ENCODE results near the gene RAB11A. TPM values are rescaled to one million over a fixed set of nuclear protein-coding genes. Genes with fewer than 3 reads are reported as not detected.

Gene RAB11A
- total and polyA plus RNA-seq, 2 donors (not counting 1 experiment from before 2014, with no cell fraction given): 83.2 to 126 TPM

DNA sequence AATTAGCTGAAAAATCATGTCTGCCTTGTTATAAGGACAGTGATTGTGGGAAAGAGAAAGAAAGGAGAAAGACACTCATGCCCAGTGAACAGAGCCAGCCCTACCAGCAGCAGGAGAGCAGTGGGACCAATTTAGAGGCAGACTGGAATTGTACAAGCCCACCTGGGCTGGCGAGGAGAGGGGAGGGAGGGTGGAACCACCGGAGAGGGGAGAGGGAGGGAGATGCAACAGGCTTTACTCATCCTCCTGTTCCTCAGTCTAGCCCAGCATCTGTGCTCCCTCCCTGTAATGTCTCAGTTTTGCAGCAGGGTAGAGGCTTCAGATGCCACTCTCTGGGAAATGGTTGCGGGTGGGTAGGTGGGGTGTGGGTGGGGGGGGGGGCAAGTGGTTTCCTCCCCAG, 54.7 kb downstream of the RAB11A start:
- Histone ChIP-seq H2AFZ (ENCODE audit: insufficient read depth, low read depth, low read length, poor library complexity, severe bottlenecking) (no peak overlapping the region), H3K9me3 (ENCODE audit: control extremely low read depth in 1 of 3, control insufficient read depth in 2 of 3, insufficient read depth in 1 of 3, low read length in 2 of 3) (no peaks in the 10 kb centered on the region), H3K4me3 (ENCODE audit: control extremely low read depth in 1 of 5, extremely low read depth in 1 of 5, insufficient read depth in 1 of 5, low read depth in 2 of 5, low read length in 4 of 5) (no peak overlapping the region), H3K9ac (ENCODE audit: low read length) (no peak overlapping the region), H3K4me1 (ENCODE audit: control insufficient read depth in 2 of 2, insufficient read depth in 2 of 2, low read length in 2 of 2) (peaks cover 32% of the 10 kb centered on the region in 2 donors), H4K20me1 (ENCODE audit: control insufficient read depth, insufficient read depth, low read length, poor library complexity, severe bottlenecking) (no peaks in the 10 kb centered on the region), H3K27me3 (replicated peaks in 1 of 4; ENCODE audit: control extremely low read depth in 1 of 4, control insufficient read depth in 3 of 4, insufficient read depth in 4 of 4, low read length in 3 of 4) (no peaks in the 10 kb centered on the region), H3K4me2 (replicated peaks; ENCODE audit: low read depth, low read length, poor library complexity, severe bottlenecking) (no peak overlapping the region), H3K36me3 (replicated peaks in 1 of 2; ENCODE audit: control extremely low read depth in 1 of 2, control insufficient read depth in 1 of 2, extremely low read depth in 1 of 2, insufficient read depth in 2 of 2, low read length in 1 of 2) (no peaks in the 10 kb centered on the region), H3K79me2 (ENCODE audit: control insufficient read depth, insufficient read depth, low read length) (no peaks in the 10 kb centered on the region), H3K27ac (ENCODE audit: low read length in 2 of 2) (no peak overlapping the region)
- 100% methylated on average over 2 of the region's 3 CpGs for WGBS (ENCODE audit: insufficient coverage)
- no peaks in the 10 kb centered on the region for H3K9me3 Mint-ChIP-seq (ENCODE audit: insufficient read depth)
- no peak for ATAC-seq (ENCODE audit: low read depth)
- H3K4me1 Mint-ChIP-seq: peaks cover 36% of the 10 kb centered on the region
- POLR2A ChIA-PET: no interaction called here
- H3K4me3 Mint-ChIP-seq: no peak overlapping the region
- H3K27ac Mint-ChIP-seq: no peak overlapping the region
- no peak for DNase-seq
- intact Hi-C loops (cut with micrococcal nuclease): loop anchor here (5.0 kb wide), 1 partner anchor 58 kb away; no protein-coding TSS in a partner anchor
- no peaks in the 10 kb centered on the region for H3K27me3 Mint-ChIP-seq
- CTCF ChIA-PET: no interaction called here
- TF ChIP-seq CTCF (IDR thresholded peaks at IDR 0.05) (no peak), EZH2 (IDR thresholded peaks at IDR 0.05; ENCODE audit: borderline replicate concordance, insufficient read depth, low read depth, low read length, poor library complexity, severe bottlenecking) (no peak)

DNA sequence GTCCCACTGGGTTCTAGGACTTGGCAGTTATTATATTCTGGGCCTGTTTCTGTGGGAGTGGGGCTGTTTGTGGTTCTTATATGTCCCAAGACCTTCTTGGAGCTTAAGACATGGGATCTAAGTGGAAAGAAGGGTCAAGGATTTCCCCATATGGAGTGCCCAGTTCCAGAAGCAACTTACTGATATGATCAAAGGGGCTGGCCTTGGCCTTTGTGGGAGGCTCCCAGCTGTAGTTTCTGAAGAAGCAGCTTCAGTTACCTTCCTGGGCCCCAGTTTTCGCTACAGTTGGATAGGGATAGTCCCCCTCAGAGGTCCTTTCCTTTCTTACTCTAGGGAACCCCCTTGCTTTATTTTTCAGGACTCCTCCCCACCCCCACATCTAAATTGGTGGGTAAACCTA, 56.0 kb downstream of the RAB11A start:
- Histone ChIP-seq H3K79me2 (ENCODE audit: control insufficient read depth, insufficient read depth, low read length) (no peaks in the 10 kb centered on the region), H3K9me3 (ENCODE audit: control extremely low read depth in 1 of 3, control insufficient read depth in 2 of 3, insufficient read depth in 1 of 3, low read length in 2 of 3) (no peaks in the 10 kb centered on the region), H3K9ac (ENCODE audit: low read length) (no peak overlapping the region), H3K27ac (ENCODE audit: low read length in 2 of 2) (no peak overlapping the region), H3K4me2 (replicated peaks; ENCODE audit: low read depth, low read length, poor library complexity, severe bottlenecking) (no peak overlapping the region), H3K4me3 (ENCODE audit: control extremely low read depth in 1 of 5, extremely low read depth in 1 of 5, insufficient read depth in 1 of 5, low read depth in 2 of 5, low read length in 4 of 5) (no peak overlapping the region), H2AFZ (ENCODE audit: insufficient read depth, low read depth, low read length, poor library complexity, severe bottlenecking) (no peak overlapping the region), H3K27me3 (replicated peaks in 1 of 4; ENCODE audit: control extremely low read depth in 1 of 4, control insufficient read depth in 3 of 4, insufficient read depth in 4 of 4, low read length in 3 of 4) (no peaks in the 10 kb centered on the region), H3K4me1 (ENCODE audit: control insufficient read depth in 2 of 2, insufficient read depth in 2 of 2, low read length in 2 of 2) (peaks cover 22% of the 10 kb centered on the region in 2 donors), H4K20me1 (ENCODE audit: control insufficient read depth, insufficient read depth, low read length, poor library complexity, severe bottlenecking) (no peaks in the 10 kb centered on the region), H3K36me3 (replicated peaks in 1 of 2; ENCODE audit: control extremely low read depth in 1 of 2, control insufficient read depth in 1 of 2, extremely low read depth in 1 of 2, insufficient read depth in 2 of 2, low read length in 1 of 2) (no peaks in the 10 kb centered on the region)
- Mint-ChIP-seq H3K27ac (no peak overlapping the region), H3K4me1 (peaks cover 27% of the 10 kb centered on the region), H3K27me3 (no peaks in the 10 kb centered on the region), H3K4me3 (no peak overlapping the region), H3K9me3 (ENCODE audit: insufficient read depth) (no peaks in the 10 kb centered on the region)
- no peak for ATAC-seq (ENCODE audit: low read depth)
- intact Hi-C loops (cut with micrococcal nuclease): no loop called here
- ChIA-PET POLR2A (no interaction called here), CTCF (interaction anchor here (0.5 to 0.6 kb wide), 2 partner anchors 219 to 431 kb away, joined by 3 read pairs; no protein-coding TSS in a partner anchor)
- no peak for TF ChIP-seq CTCF (IDR thresholded peaks at IDR 0.05)
- no peak for TF ChIP-seq EZH2 (IDR thresholded peaks at IDR 0.05; ENCODE audit: borderline replicate concordance, insufficient read depth, low read depth, low read length, poor library complexity, severe bottlenecking)
- WGBS (ENCODE audit: insufficient coverage): no CpG with 5 or more reads among the region's 1 CpG
- DNase-seq: no peak
